Stimulated activated CD8-positive, alpha-beta memory T cell treated with anti-CD3 and anti-CD28 coated beads, Interleukin-15, amount 100 ng/mL, for 24 hours (primary cell): ENCODE results near the gene PFN3.

Experiments
- DNase-seq: peaks from one replicate; pipeline ENCODE4 v3.0.0-alpha.2; 2020; ENCODE audit warnings: low read depth

The PFN3 gene

GRCh38 chr5:177399997-177400868 lies at the start of gene PFN3:
Gene PFN3, minus strand, starts transcription at chr5:177400661. Its CDS starts 85 bp downstream, at chr5:177400576.
- no peak for DNase-seq

GRCh38 chr5:177449140-177450061 lies 48.9 kb upstream of the PFN3 start:
- no peak for DNase-seq

GRCh38 chr5:177448244-177448950 lies 47.9 kb upstream of the PFN3 start:
- no peak for DNase-seq

GRCh38 chr5:177447611-177448243 lies 47.3 kb upstream of the PFN3 start:
- no peak for DNase-seq

GRCh38 chr5:177447066-177447610 lies 46.7 kb upstream of the PFN3 start:
- no peak for DNase-seq

- no peak for DNase-seq
Observed at GRCh38 chr5:177446200-177447065, 46.0 kb upstream of the PFN3 start, which contains the start of gene PRR7. Gene PRR7, plus strand, starts transcription at chr5:177446814. Its CDS starts 8,254 bp downstream, at chr5:177455068.

- no peak for DNase-seq
Observed at GRCh38 chr5:177445917-177446199, 45.4 kb upstream of the PFN3 start.

- no peak for DNase-seq
Observed at GRCh38 chr5:177445052-177445916, 44.8 kb upstream of the PFN3 start.

GRCh38 chr5:177444106-177445051 lies 43.9 kb upstream of the PFN3 start:
- no peak for DNase-seq

GRCh38 chr5:177443144-177443983 lies 42.9 kb upstream of the PFN3 start:
- DNase-seq, result no peak

GRCh38 chr5:177442066-177442826 lies 41.8 kb upstream of the PFN3 start:
- DNase-seq, result no peak

GRCh38 chr5:177440990-177441780 lies 40.7 kb upstream of the PFN3 start:
- no peak for DNase-seq

GRCh38 chr5:177440211-177440989 lies 39.9 kb upstream of the PFN3 start:
- no peak for DNase-seq

GRCh38 chr5:177439518-177440053 lies 39.1 kb upstream of the PFN3 start:
- DNase-seq, result no peak

GRCh38 chr5:177438468-177438867 lies 38.0 kb upstream of the PFN3 start:
- DNase-seq, result no peak
